Measurements from ENCODE around the gene FOSL2.

Gene FOSL2

GRCh38 chr2:28389399-28390240 is 3.0 kb upstream of the FOSL2 start:
- 8 to 10% methylated on average over 14 to 15 of the region's 17 CpGs for WGBS, 2 experiments (ENCODE audit: insufficient coverage in 2 of 2)
- peak overlapping the region; percentile 99 for H3K27ac ChIP-seq (ENCODE audit: low read depth, low read length, severe bottlenecking)
- H3K4me3 ChIP-seq (ENCODE audit: extremely low read depth, insufficient read depth, low read length, poor library complexity, severe bottlenecking), result peak overlapping the region; percentile 90
- no peaks in the 10 kb centered on the region for H3K9me3 ChIP-seq (ENCODE audit: control insufficient read depth, low read length)
- peaks cover 36% of the 10 kb centered on the region for H3K4me1 ChIP-seq (ENCODE audit: control insufficient read depth, insufficient read depth, low read length, poor library complexity, severe bottlenecking)
- H3K36me3 ChIP-seq (ENCODE audit: control insufficient read depth, insufficient read depth, low read length), result no peaks in the 10 kb centered on the region

DNA sequence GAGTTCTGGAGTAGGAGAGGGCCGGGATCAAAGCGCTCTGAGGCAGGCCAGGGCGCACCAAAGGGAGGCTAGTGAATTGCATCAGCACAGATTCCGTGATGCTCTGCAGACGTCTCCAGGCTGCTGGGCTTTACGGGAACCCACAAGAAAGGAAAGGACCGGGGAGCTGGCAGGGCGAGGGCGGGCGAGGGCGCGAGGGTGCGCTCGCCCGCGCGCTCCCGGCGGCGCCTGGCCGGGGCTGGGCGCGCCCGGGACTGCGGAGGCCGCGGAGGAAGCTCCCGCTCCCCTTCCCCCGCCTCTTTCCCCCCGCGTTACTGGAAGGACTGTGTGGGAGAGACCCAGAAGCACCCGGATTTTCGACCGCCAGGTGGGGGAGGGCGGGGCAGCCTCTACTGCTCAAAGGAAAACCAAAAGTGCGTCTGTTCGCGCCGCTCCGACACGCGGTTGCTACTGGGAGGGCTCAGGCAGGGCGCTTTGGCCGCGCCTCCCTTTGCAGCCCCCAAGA is 2.4 kb upstream of the FOSL2 start:
- Histone ChIP-seq H3K4me1 (ENCODE audit: control insufficient read depth, insufficient read depth, low read length, poor library complexity, severe bottlenecking) (peaks cover 36% of the 10 kb centered on the region), H3K36me3 (ENCODE audit: control insufficient read depth, insufficient read depth, low read length) (peaks cover 3% of the 10 kb centered on the region), H3K9me3 (ENCODE audit: control insufficient read depth, low read length) (no peaks in the 10 kb centered on the region), H3K4me3 (ENCODE audit: extremely low read depth, insufficient read depth, low read length, poor library complexity, severe bottlenecking) (peak overlapping the region; percentile 90), H3K27ac (ENCODE audit: low read depth, low read length, severe bottlenecking) (peak overlapping the region; percentile 99)
- WGBS, 2 experiments (ENCODE audit: insufficient coverage in 2 of 2), result 0 to 2% methylated on average over 24 of the region's 45 CpGs

GRCh38 chr2:28390746-28391563 is 1.7 kb upstream of the FOSL2 start:
- peaks cover 9% of the 10 kb centered on the region for H3K36me3 ChIP-seq (ENCODE audit: control insufficient read depth, insufficient read depth, low read length)
- peaks cover 36% of the 10 kb centered on the region for H3K4me1 ChIP-seq (ENCODE audit: control insufficient read depth, insufficient read depth, low read length, poor library complexity, severe bottlenecking)
- 1 to 3% methylated on average over 23 to 33 of the region's 49 CpGs for WGBS, 2 experiments (ENCODE audit: insufficient coverage in 2 of 2)
- H3K9me3 ChIP-seq (ENCODE audit: control insufficient read depth, low read length), result no peaks in the 10 kb centered on the region
- H3K4me3 ChIP-seq (ENCODE audit: extremely low read depth, insufficient read depth, low read length, poor library complexity, severe bottlenecking), result peak overlapping the region; percentile 90
- H3K27ac ChIP-seq (ENCODE audit: low read depth, low read length, severe bottlenecking), result peak overlapping the region; percentile 99

DNA sequence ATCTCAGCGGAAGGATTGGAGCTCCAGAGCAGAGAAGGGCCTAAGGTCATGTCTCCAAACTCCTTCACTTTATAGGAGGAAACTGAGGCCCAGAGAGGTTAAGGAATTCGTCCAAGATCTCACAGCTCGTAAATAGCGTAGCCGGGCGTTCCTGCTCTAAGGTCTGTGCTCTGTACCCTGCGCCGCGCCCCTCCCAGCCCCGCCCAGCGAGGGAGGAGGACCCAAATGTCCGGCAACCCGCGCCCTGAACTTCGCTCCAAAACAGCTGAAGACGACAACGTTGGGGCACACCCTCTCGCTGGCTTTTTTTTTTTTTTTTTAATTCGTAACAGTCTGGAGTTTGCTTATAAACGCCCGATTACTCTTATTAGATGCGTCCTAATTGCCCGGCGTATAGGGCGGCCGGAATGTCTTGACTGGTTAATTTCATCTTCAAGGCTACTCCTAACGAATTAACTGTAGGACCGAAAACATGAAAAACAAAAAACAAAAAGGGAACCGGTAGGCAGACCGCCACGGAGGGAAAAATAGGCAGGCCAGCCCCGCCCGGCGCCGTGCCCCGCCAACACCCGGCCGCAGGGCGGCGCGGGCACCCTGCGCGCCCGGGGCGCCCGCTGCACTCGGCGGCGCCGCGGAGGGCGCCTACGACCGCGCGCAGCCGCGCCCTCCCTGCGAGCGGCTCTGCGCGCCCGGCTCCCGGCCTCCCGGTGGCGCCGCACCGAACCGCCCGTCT is 928 bp upstream of the FOSL2 start:
- no peaks in the 10 kb centered on the region for H3K9me3 ChIP-seq (ENCODE audit: control insufficient read depth, low read length)
- peak overlapping the region; percentile 99 for H3K27ac ChIP-seq (ENCODE audit: low read depth, low read length, severe bottlenecking)
- WGBS, 2 experiments (ENCODE audit: insufficient coverage in 2 of 2), result 0% methylated on average over 33 to 55 of the region's 70 CpGs
- H3K4me3 ChIP-seq (ENCODE audit: extremely low read depth, insufficient read depth, low read length, poor library complexity, severe bottlenecking), result peak overlapping the region; percentile 90
- H3K4me1 ChIP-seq (ENCODE audit: control insufficient read depth, insufficient read depth, low read length, poor library complexity, severe bottlenecking), result peaks cover 36% of the 10 kb centered on the region
- H3K36me3 ChIP-seq (ENCODE audit: control insufficient read depth, insufficient read depth, low read length), result peaks cover 13% of the 10 kb centered on the region

- peaks cover 25% of the 10 kb centered on the region for H3K36me3 ChIP-seq (ENCODE audit: control insufficient read depth, insufficient read depth, low read length)
- H3K4me1 ChIP-seq (ENCODE audit: control insufficient read depth, insufficient read depth, low read length, poor library complexity, severe bottlenecking), result peaks cover 37% of the 10 kb centered on the region
- peak overlapping the region; percentile 99 for H3K27ac ChIP-seq (ENCODE audit: low read depth, low read length, severe bottlenecking)
- no peaks in the 10 kb centered on the region for H3K9me3 ChIP-seq (ENCODE audit: control insufficient read depth, low read length)
- WGBS, 2 experiments (ENCODE audit: insufficient coverage in 2 of 2), result 0% methylated on average over 37 to 72 of the region's 81 CpGs
- peak overlapping the region; percentile 90 for H3K4me3 ChIP-seq (ENCODE audit: extremely low read depth, insufficient read depth, low read length, poor library complexity, severe bottlenecking)
These were observed 617 bp downstream of the FOSL2 start for GRCh38 chr2:28393114-28393836.

DNA sequence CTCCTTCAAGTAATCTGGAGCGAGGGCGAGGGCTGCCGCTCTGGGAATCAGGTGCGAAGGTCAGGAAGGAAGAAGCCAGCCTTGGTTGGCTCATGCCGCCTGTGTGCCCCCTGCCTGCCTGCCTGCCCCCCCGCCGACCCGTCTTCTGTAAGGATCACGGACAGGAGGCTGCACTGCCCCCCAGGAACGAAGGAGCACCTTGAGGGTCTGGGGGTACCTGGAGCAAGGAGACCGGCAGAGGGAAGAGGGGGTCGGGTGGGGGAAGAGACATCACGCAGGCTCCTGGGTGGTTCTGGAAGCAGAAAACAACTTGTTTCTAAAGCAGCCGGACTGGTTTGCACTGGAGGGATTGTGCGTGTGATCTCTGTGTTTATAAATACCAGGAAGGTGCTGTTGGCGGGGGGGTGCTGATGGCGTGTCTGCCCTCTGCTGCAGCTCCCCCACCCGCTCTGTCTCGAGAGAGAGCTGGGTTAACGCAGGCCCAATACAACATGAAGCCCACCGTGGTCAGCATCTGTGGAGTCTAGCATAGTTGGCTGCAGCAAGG is 1.7 kb downstream of the FOSL2 start:
- Histone ChIP-seq H3K9me3 (ENCODE audit: control insufficient read depth, low read length) (no peaks in the 10 kb centered on the region), H3K36me3 (ENCODE audit: control insufficient read depth, insufficient read depth, low read length) (peaks cover 36% of the 10 kb centered on the region), H3K4me1 (ENCODE audit: control insufficient read depth, insufficient read depth, low read length, poor library complexity, severe bottlenecking) (peaks cover 37% of the 10 kb centered on the region), H3K27ac (ENCODE audit: low read depth, low read length, severe bottlenecking) (peak overlapping the region; percentile 36), H3K4me3 (ENCODE audit: extremely low read depth, insufficient read depth, low read length, poor library complexity, severe bottlenecking) (peak overlapping the region; percentile 90)
- 23 to 29% methylated on average over 11 to 19 of the region's 21 CpGs for WGBS, 2 experiments (ENCODE audit: insufficient coverage in 2 of 2)

GRCh38 chr2:28394997-28395333 is 2.3 kb downstream of the FOSL2 start:
- H3K4me3 ChIP-seq (ENCODE audit: extremely low read depth, insufficient read depth, low read length, poor library complexity, severe bottlenecking), result peak overlapping the region; percentile 90
- H3K9me3 ChIP-seq (ENCODE audit: control insufficient read depth, low read length), result no peaks in the 10 kb centered on the region
- peak overlapping the region; percentile 89 for H3K27ac ChIP-seq (ENCODE audit: low read depth, low read length, severe bottlenecking)
- WGBS, 2 experiments (ENCODE audit: insufficient coverage in 2 of 2), result 60 to 70% methylated on average over 2 of the region's 7 CpGs
- peaks cover 42% of the 10 kb centered on the region for H3K36me3 ChIP-seq (ENCODE audit: control insufficient read depth, insufficient read depth, low read length)
- peaks cover 37% of the 10 kb centered on the region for H3K4me1 ChIP-seq (ENCODE audit: control insufficient read depth, insufficient read depth, low read length, poor library complexity, severe bottlenecking)

GRCh38 chr2:28395334-28396061 is 2.8 kb downstream of the FOSL2 start:
- H3K36me3 ChIP-seq (ENCODE audit: control insufficient read depth, insufficient read depth, low read length), result peaks cover 47% of the 10 kb centered on the region
- WGBS, 2 experiments (ENCODE audit: insufficient coverage in 2 of 2), result 70 to 78% methylated on average over 12 to 13 of the region's 15 CpGs
- peaks cover 42% of the 10 kb centered on the region for H3K4me1 ChIP-seq (ENCODE audit: control insufficient read depth, insufficient read depth, low read length, poor library complexity, severe bottlenecking)
- no peaks in the 10 kb centered on the region for H3K9me3 ChIP-seq (ENCODE audit: control insufficient read depth, low read length)
- peak overlapping the region; percentile 89 for H3K27ac ChIP-seq (ENCODE audit: low read depth, low read length, severe bottlenecking)
- H3K4me3 ChIP-seq (ENCODE audit: extremely low read depth, insufficient read depth, low read length, poor library complexity, severe bottlenecking), result peak overlapping the region; percentile 90

DNA sequence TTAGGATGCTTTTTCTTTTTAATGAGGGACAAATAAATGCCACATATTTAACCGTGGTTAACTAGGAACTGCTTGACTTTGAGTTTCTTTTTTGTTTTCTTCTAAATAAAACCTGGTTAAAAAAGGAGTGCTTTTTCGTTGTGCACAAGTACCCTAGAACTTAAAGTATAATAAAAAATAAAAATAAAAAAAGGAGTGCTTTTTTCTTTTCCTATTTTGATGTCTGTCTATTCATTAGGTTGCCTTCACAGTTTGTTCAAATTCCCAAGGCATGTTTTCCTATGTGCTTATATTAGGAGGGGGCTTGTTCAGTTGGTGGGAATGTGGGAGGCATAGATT is 4.4 kb downstream of the FOSL2 start:
- WGBS, 2 experiments (ENCODE audit: insufficient coverage in 2 of 2), result 0% methylated on average over 1 of the region's 2 CpGs; no CpG with 5 or more reads in 1 of the 2 experiments
- H3K4me3 ChIP-seq (ENCODE audit: extremely low read depth, insufficient read depth, low read length, poor library complexity, severe bottlenecking), result peak overlapping the region; percentile 90
- peaks cover 62% of the 10 kb centered on the region for H3K36me3 ChIP-seq (ENCODE audit: control insufficient read depth, insufficient read depth, low read length)
- no peaks in the 10 kb centered on the region for H3K9me3 ChIP-seq (ENCODE audit: control insufficient read depth, low read length)
- peaks cover 53% of the 10 kb centered on the region for H3K4me1 ChIP-seq (ENCODE audit: control insufficient read depth, insufficient read depth, low read length, poor library complexity, severe bottlenecking)
- H3K27ac ChIP-seq (ENCODE audit: low read depth, low read length, severe bottlenecking), result peak overlapping the region; percentile 89
